Dendritic cell treated with granulocyte-macrophage colony-stimulating factor and Interleukin-4, amounts not matched to agents 40 ng/mL and 50 ng/mL, for 4 days (primary cell): Measurements from ENCODE around the gene GABBR2.
"Not testable (repeated sequence)": the region's sequence is repeated elsewhere in the genome, so short reads cannot be mapped to it uniquely, and the experiment has no call there.

Source experiments
- H3K27ac Mint-ChIP-seq: one replicate; pipeline ENCODE4 v1.8.0; 2022; ENCODE audit warnings: mild to moderate bottlenecking, mixed read lengths
- H3K27me3 Mint-ChIP-seq: one replicate; pipeline ENCODE4 v1.8.0; 2022; ENCODE audit warnings: mild to moderate bottlenecking, mixed read lengths
- H3K36me3 Mint-ChIP-seq: one replicate; pipeline ENCODE4 v1.8.0; 2022; ENCODE audit warnings: low read depth, mixed read lengths
- H3K4me1 Mint-ChIP-seq: one replicate; pipeline ENCODE4 v1.8.0; 2022; ENCODE audit warnings: low read depth, mixed read lengths
- H3K4me3 Mint-ChIP-seq: one replicate; pipeline ENCODE4 v1.8.0; 2022; ENCODE audit warnings: mild to moderate bottlenecking, moderate library complexity, mixed read lengths
- H3K9me3 Mint-ChIP-seq: one replicate; pipeline ENCODE4 v1.8.0; 2022; ENCODE audit warnings: mixed read lengths
- intact Hi-C: fragments of 100-400 bp; cut with micrococcal nuclease; formaldehyde crosslinking; loops from one replicate; pipeline ENCODE4 v1.15.0; 2022

GABBR2 gene

DNA sequence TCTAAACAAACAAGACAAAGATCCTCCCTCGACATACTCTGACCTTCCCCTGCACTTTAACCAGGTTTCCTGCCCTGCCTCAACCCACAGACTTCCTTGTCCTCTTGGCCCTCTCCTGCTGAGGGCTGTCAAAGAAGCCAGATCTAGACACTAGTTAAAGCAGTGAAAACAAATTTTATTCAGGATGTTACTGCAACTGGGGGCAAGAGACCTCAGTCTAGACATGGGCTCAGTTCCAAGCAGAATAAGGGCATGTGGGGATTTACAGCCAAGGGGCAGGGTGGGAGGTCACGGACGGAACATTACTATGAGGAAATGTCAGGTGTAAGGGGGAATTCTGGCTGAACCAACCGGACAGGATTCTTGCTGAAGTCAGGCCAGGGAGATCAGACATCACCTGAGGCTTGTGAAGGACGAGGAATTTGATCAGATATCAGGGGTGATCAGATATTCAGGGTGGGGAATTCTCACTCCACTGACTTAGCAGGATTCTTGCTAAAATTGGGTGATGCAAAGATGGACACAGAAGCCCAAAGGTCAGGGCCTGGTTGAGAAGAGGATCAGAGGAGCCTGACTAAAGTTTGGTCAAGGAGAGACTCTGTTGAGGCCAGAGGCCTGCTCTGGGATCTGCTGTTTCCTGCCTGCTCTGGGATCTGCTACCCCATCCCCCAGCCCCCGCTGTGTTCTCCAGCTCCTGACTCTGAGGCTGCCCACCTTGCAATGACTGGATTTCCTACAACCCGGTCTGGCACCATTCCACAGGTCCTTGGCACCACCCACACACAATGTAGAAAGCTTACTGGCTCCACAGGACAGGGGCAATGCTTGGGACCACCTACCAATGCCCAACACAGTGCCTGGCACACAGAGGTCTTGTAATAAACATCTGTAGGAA lies 21.5 kb downstream of the GABBR2 start:
- no peaks in the 10 kb centered on the region for H3K36me3 Mint-ChIP-seq
- no peaks in the 10 kb centered on the region for H3K4me1 Mint-ChIP-seq
- no peak overlapping the region for H3K27ac Mint-ChIP-seq
- intact Hi-C loops: no loop called here
- no peaks in the 10 kb centered on the region for H3K9me3 Mint-ChIP-seq
- H3K27me3 Mint-ChIP-seq: peaks cover 4% of the 10 kb centered on the region
- H3K4me3 Mint-ChIP-seq: no peak overlapping the region

DNA sequence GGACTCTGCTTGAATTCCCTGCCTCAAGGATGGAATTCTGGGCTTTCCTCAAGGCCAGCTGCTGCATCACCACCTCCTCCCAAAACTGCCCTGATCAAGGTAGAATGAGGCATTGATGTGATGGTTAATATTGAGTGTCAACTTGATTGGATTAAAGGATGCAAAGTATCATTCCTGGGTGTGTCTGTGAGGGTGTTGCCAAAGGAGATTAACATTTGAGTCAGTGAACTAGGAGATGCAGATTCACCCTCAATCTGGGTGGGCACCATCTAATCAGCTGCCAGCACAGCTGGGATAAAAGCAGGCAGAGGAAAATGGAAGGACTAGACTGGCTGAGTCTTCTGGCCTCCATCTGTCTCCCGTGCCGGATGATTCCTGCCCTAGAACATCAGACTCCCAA lies 23.9 kb downstream of the GABBR2 start:
- H3K27ac Mint-ChIP-seq, H3K36me3 Mint-ChIP-seq, intact Hi-C loops, H3K27me3 Mint-ChIP-seq, H3K9me3 Mint-ChIP-seq, H3K4me3 Mint-ChIP-seq, H3K4me1 Mint-ChIP-seq: not testable (repeated sequence)

DNA sequence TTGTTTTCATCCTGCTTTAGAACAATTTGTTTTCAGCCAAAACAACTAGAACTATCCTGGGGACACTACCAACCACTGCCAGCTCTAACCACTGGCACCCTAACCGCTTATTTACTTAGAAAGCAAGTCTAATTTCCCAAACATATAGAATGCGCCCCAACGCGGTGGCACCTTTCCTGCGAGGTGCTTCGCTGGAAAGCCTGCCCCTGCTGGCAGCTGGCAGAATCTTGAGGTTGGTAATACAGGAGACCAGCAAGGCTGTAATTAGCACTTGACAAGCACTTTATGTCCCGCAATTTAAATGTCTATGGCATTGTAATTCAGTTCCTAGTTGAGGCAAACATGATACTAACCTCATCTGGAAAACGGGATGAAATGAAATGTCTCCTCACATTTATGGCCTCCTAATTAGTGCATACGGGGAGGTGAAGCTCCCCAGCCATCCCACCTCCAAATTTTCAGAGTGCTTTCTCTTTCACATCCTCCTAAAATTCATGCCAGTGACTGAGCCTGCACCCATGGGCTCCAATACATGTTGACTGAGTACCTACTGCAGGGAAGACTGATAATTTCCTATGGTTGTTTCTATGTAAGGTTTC lies 30.4 kb downstream of the GABBR2 start:
- peaks cover 12% of the 10 kb centered on the region for H3K27me3 Mint-ChIP-seq
- no peaks in the 10 kb centered on the region for H3K4me1 Mint-ChIP-seq
- H3K36me3 Mint-ChIP-seq: no peaks in the 10 kb centered on the region
- intact Hi-C loops: no loop called here
- no peak overlapping the region for H3K4me3 Mint-ChIP-seq
- H3K9me3 Mint-ChIP-seq: no peaks in the 10 kb centered on the region
- H3K27ac Mint-ChIP-seq: no peak overlapping the region

- Mint-ChIP-seq H3K4me3 (no peak overlapping the region), H3K36me3 (no peaks in the 10 kb centered on the region), H3K27me3 (peaks cover 11% of the 10 kb centered on the region), H3K27ac (no peak overlapping the region), H3K9me3 (no peaks in the 10 kb centered on the region), H3K4me1 (peaks cover 14% of the 10 kb centered on the region)
- intact Hi-C loops: no loop called here
Measured at GRCh38 chr9:98673681-98674080, 35.1 kb downstream of the GABBR2 start.

DNA sequence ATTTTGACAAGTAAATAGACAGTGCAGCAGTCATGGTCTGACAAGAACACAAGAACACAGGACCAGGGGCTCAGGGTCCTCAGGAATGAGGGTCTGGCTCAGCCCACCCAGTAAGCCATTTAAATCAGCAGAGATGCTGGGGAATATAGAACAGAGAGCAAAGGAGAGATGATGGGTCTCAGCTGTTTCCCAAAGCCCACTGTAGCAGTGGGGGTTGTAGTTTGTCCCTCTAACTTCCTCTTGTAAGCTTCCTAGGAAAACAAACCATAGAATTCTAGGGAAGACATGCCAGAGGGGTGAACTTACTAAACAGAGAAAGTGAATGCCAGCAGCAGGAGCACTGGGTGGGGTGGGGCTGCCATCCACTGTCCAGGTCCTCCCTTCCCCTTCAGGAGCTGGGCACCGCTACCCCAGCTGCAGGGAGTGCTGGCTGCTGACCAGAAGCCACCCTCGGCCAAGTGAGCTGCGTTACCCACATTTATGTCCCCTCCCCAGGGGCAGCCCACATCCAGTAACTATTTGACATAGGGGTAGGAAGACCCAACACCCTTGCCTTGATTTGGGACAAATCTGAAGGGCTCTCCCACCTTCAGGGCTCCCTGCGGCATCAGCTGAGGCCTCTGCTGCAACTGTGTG lies 41.6 kb downstream of the GABBR2 start:
- no peaks in the 10 kb centered on the region for H3K9me3 Mint-ChIP-seq
- peak overlapping the region; percentile 23 for H3K27ac Mint-ChIP-seq
- H3K27me3 Mint-ChIP-seq: peaks cover 2% of the 10 kb centered on the region
- H3K4me1 Mint-ChIP-seq: peaks cover 46% of the 10 kb centered on the region
- intact Hi-C loops: no loop called here
- no peaks in the 10 kb centered on the region for H3K36me3 Mint-ChIP-seq
- no peak overlapping the region for H3K4me3 Mint-ChIP-seq

DNA sequence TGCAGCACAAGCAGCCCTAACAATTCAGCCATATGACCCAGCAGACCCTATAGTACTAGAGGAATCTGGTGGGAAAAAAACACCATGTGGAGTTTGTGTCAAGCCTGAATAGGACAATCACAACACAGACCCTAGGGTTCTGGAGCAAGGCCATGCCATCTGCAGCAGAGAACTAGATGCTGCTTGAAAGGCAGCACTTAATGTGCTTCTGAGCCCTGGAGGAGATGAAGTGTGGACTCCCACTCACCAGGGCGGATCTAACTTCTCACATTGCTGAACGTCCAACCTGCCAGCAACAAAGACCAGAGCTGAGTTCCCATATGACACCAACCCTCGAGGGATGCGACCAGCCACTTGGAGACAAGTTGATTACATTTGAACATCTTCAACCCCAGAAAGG lies 43.2 kb downstream of the GABBR2 start:
- Mint-ChIP-seq H3K9me3 (no peaks in the 10 kb centered on the region), H3K4me1 (peaks cover 48% of the 10 kb centered on the region), H3K36me3 (no peaks in the 10 kb centered on the region), H3K27ac (no peak overlapping the region), H3K4me3 (no peak overlapping the region), H3K27me3 (peaks cover 2% of the 10 kb centered on the region)
- intact Hi-C loops: no loop called here

- Mint-ChIP-seq H3K27ac (no peak overlapping the region), H3K9me3 (no peaks in the 10 kb centered on the region), H3K27me3 (peaks cover 2% of the 10 kb centered on the region), H3K4me3 (no peak overlapping the region), H3K4me1 (peaks cover 20% of the 10 kb centered on the region), H3K36me3 (no peaks in the 10 kb centered on the region)
- intact Hi-C loops: no loop called here
Measured at GRCh38 chr9:98660541-98660940, 48.2 kb downstream of the GABBR2 start.

DNA sequence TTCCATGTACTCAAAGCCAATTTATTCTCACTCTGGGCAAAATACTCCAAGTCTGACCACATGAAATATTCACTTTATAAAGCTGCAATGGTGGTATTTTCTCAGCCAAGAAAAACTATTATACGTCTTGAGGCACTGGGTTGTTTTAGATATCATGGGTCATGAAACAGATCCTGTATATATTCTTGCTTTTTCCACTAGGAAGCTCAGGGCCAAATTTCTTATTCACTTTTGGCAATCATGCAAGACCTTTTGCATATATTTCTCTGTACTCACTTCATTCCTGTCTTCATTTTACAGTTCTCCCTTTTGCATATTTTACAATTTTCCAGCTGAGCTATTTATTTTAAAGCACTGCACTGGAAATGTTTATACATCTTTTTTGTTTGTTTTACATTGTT lies 49.8 kb downstream of the GABBR2 start:
- H3K27ac Mint-ChIP-seq: no peak overlapping the region
- H3K9me3 Mint-ChIP-seq: no peaks in the 10 kb centered on the region
- intact Hi-C loops: no loop called here
- H3K4me3 Mint-ChIP-seq: no peak overlapping the region
- no peaks in the 10 kb centered on the region for H3K36me3 Mint-ChIP-seq
- H3K4me1 Mint-ChIP-seq: peaks cover 13% of the 10 kb centered on the region
- H3K27me3 Mint-ChIP-seq: peaks cover 5% of the 10 kb centered on the region

- Mint-ChIP-seq H3K27me3 (peaks cover 5% of the 10 kb centered on the region), H3K9me3 (no peaks in the 10 kb centered on the region), H3K36me3 (no peaks in the 10 kb centered on the region), H3K4me3 (no peak overlapping the region), H3K27ac (no peak overlapping the region), H3K4me1 (peaks cover 13% of the 10 kb centered on the region)
- intact Hi-C loops: no loop called here
Measured at GRCh38 chr9:98657897-98658296, 50.8 kb downstream of the GABBR2 start.

- H3K4me3 Mint-ChIP-seq: no peak overlapping the region
- intact Hi-C loops: no loop called here
- no peaks in the 10 kb centered on the region for H3K9me3 Mint-ChIP-seq
- H3K36me3 Mint-ChIP-seq: no peaks in the 10 kb centered on the region
- peaks cover 13% of the 10 kb centered on the region for H3K4me1 Mint-ChIP-seq
- no peak overlapping the region for H3K27ac Mint-ChIP-seq
- H3K27me3 Mint-ChIP-seq: peaks cover 12% of the 10 kb centered on the region
Measured at GRCh38 chr9:98656511-98656910, 52.2 kb downstream of the GABBR2 start.

- intact Hi-C loops, H3K4me3 Mint-ChIP-seq, H3K36me3 Mint-ChIP-seq, H3K27ac Mint-ChIP-seq, H3K4me1 Mint-ChIP-seq, H3K9me3 Mint-ChIP-seq: not testable (repeated sequence)
- H3K27me3 Mint-ChIP-seq: peaks cover 16% of the 10 kb centered on the region
Measured at GRCh38 chr9:98655428-98655827, 53.3 kb downstream of the GABBR2 start.

DNA sequence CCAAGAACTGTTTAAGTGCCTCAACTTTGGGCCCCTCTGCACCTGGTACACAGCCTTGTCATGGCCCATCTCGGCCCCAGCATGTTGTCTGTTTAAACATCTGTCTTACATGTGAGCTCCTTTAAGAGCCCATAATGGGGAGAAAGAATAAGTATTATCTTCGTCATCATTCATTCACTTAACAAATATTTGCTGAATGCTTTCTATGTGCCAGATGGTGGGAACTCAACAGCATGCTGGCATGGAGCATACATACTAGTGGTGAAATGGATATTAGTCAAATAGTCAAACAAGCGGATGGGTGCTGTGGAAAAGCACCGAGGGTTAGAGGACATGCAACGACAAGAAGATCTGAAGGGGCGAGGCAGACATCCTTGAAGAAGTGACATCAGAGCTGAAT lies 54.5 kb downstream of the GABBR2 start:
- H3K4me1 Mint-ChIP-seq: no peaks in the 10 kb centered on the region
- intact Hi-C loops: no loop called here
- H3K27me3 Mint-ChIP-seq: peaks cover 25% of the 10 kb centered on the region
- no peaks in the 10 kb centered on the region for H3K36me3 Mint-ChIP-seq
- H3K9me3 Mint-ChIP-seq: no peaks in the 10 kb centered on the region
- H3K4me3 Mint-ChIP-seq: no peak overlapping the region
- no peak overlapping the region for H3K27ac Mint-ChIP-seq

GRCh38 chr9:98652741-98653140 lies 56.0 kb downstream of the GABBR2 start:
- no peaks in the 10 kb centered on the region for H3K36me3 Mint-ChIP-seq
- no peak overlapping the region for H3K4me3 Mint-ChIP-seq
- H3K27me3 Mint-ChIP-seq: peaks cover 30% of the 10 kb centered on the region
- H3K4me1 Mint-ChIP-seq: no peaks in the 10 kb centered on the region
- intact Hi-C loops: no loop called here
- no peak overlapping the region for H3K27ac Mint-ChIP-seq
- H3K9me3 Mint-ChIP-seq: no peaks in the 10 kb centered on the region

GRCh38 chr9:98652302-98652701 lies 56.4 kb downstream of the GABBR2 start:
- intact Hi-C loops: no loop called here
- Mint-ChIP-seq H3K36me3 (no peaks in the 10 kb centered on the region), H3K27me3 (peaks cover 31% of the 10 kb centered on the region), H3K9me3 (no peaks in the 10 kb centered on the region), H3K4me1 (no peaks in the 10 kb centered on the region), H3K27ac (no peak overlapping the region), H3K4me3 (no peak overlapping the region)
